ENCODE data around the gene CENPX. TPM values are rescaled to one million over a fixed set of nuclear protein-coding genes. Genes with fewer than 3 reads are reported as not detected.

The CENPX gene
- total and polyA plus RNA-seq, 2 experiments from 2014 or later = 58.2 to 83.2 TPM

- WGBS (ENCODE audit: low lambda C conversion rate, missing lambda C conversion rate) = 92% methylated on average over 30 of the region's 30 CpGs
- no peak for DNase-seq (ENCODE audit: low spot score)
- no peaks in the 10 kb centered on the region for H3K9me3 ChIP-seq (ENCODE audit: low read depth)
- TF ChIP-seq EZH2phosphoT487 (IDR thresholded peaks at IDR 0.05; ENCODE audit: low read depth, severe bottlenecking, unreplicated experiment) = no peak
- TF ChIP-seq CTCF (IDR thresholded peaks at IDR 0.05; ENCODE audit: poor library complexity) = no peak
- no peak for TF ChIP-seq EZH2 (IDR thresholded peaks at IDR 0.05; ENCODE audit: borderline replicate concordance)
- no peaks in the 10 kb centered on the region for H3K27me3 ChIP-seq
- H3K4me1 ChIP-seq (ENCODE audit: insufficient read depth) = peaks cover 23% of the 10 kb centered on the region
- no peaks in the 10 kb centered on the region for H3K36me3 ChIP-seq (replicated peaks; ENCODE audit: insufficient read depth, low read depth)
- no peak overlapping the region for H3K4me2 ChIP-seq
- peaks cover 1% of the 10 kb centered on the region for H3K79me2 ChIP-seq
- no peak overlapping the region for H2AFZ ChIP-seq
- no peak overlapping the region for H3K4me3 ChIP-seq
- H3K9me2 ChIP-seq (replicated peaks; ENCODE audit: insufficient read depth) = no peaks in the 10 kb centered on the region
- no peaks in the 10 kb centered on the region for H4K20me1 ChIP-seq (ENCODE audit: insufficient read depth, poor library complexity, severe bottlenecking)
- no peak overlapping the region for H3K27ac ChIP-seq
Observed at GRCh38 chr17:82007495-82008257, 15.0 kb downstream of the CENPX start.

- no peak overlapping the region for H2AFZ ChIP-seq
- no peak for DNase-seq (ENCODE audit: low spot score)
- H3K36me3 ChIP-seq (replicated peaks; ENCODE audit: insufficient read depth, low read depth) = no peaks in the 10 kb centered on the region
- H3K9me2 ChIP-seq (replicated peaks; ENCODE audit: insufficient read depth) = no peaks in the 10 kb centered on the region
- no peaks in the 10 kb centered on the region for H3K9me3 ChIP-seq (ENCODE audit: low read depth)
- H3K4me1 ChIP-seq (ENCODE audit: insufficient read depth) = peaks cover 18% of the 10 kb centered on the region
- H3K27me3 ChIP-seq = no peaks in the 10 kb centered on the region
- peaks cover 6% of the 10 kb centered on the region for H3K79me2 ChIP-seq
- H3K27ac ChIP-seq = no peak overlapping the region
- no peaks in the 10 kb centered on the region for H4K20me1 ChIP-seq (ENCODE audit: insufficient read depth, poor library complexity, severe bottlenecking)
- WGBS (ENCODE audit: low lambda C conversion rate, missing lambda C conversion rate) = 93% methylated on average over 6 of the region's 6 CpGs
- no peak overlapping the region for H3K4me3 ChIP-seq
- TF ChIP-seq EZH2 (IDR thresholded peaks at IDR 0.05; ENCODE audit: borderline replicate concordance) = no peak
- no peak for TF ChIP-seq EZH2phosphoT487 (IDR thresholded peaks at IDR 0.05; ENCODE audit: low read depth, severe bottlenecking, unreplicated experiment)
- no peak for TF ChIP-seq CTCF (IDR thresholded peaks at IDR 0.05; ENCODE audit: poor library complexity)
- no peak overlapping the region for H3K4me2 ChIP-seq
Observed at GRCh38 chr17:82007228-82007494, 15.5 kb downstream of the CENPX start.

GRCh38 chr17:82006468-82007227 is 16.0 kb downstream of the CENPX start:
- Histone ChIP-seq H3K9me2 (replicated peaks; ENCODE audit: insufficient read depth) (no peaks in the 10 kb centered on the region), H3K9me3 (ENCODE audit: low read depth) (no peaks in the 10 kb centered on the region), H3K27ac (no peak overlapping the region), H3K4me3 (no peak overlapping the region), H4K20me1 (ENCODE audit: insufficient read depth, poor library complexity, severe bottlenecking) (no peaks in the 10 kb centered on the region), H2AFZ (no peak overlapping the region), H3K79me2 (peaks cover 7% of the 10 kb centered on the region), H3K27me3 (no peaks in the 10 kb centered on the region), H3K36me3 (replicated peaks; ENCODE audit: insufficient read depth, low read depth) (no peaks in the 10 kb centered on the region), H3K4me1 (ENCODE audit: insufficient read depth) (peaks cover 18% of the 10 kb centered on the region), H3K4me2 (no peak overlapping the region)
- TF ChIP-seq EZH2 (IDR thresholded peaks at IDR 0.05; ENCODE audit: borderline replicate concordance) = no peak
- TF ChIP-seq EZH2phosphoT487 (IDR thresholded peaks at IDR 0.05; ENCODE audit: low read depth, severe bottlenecking, unreplicated experiment) = no peak
- TF ChIP-seq CTCF (IDR thresholded peaks at IDR 0.05; ENCODE audit: poor library complexity) = no peak
- DNase-seq (ENCODE audit: low spot score) = no peak
- WGBS (ENCODE audit: low lambda C conversion rate, missing lambda C conversion rate) = 86% methylated on average over 24 of the region's 24 CpGs
